ENCODE data around the gene TRAPPC2L. TPM values are rescaled to one million over a fixed set of nuclear protein-coding genes. Genes with fewer than 3 reads are reported as not detected.

Gene TRAPPC2L
- total and polyA plus RNA-seq, 2 experiments from 2014 or later, result 59.3 to 167 TPM

GRCh38 chr16:88891083-88891482 is 34.2 kb downstream of the TRAPPC2L start:
- Mint-ChIP-seq H3K4me3 (no peak overlapping the region), H3K9me3 (peaks cover 8% of the 10 kb centered on the region), H3K4me1 (peaks cover 2% of the 10 kb centered on the region; the same call in 1 of the 3 replicates), H3K36me3 (ENCODE audit: low read depth) (peaks cover 3% of the 10 kb centered on the region; the same call in 1 of the 3 replicates), H3K27me3 (ENCODE audit: insufficient read depth, low read depth, poor library complexity) (peaks cover 18% of the 10 kb centered on the region), H3K27ac (no peak overlapping the region)
- Histone ChIP-seq H3K27me3 (ENCODE audit: insufficient read depth) (no peaks in the 10 kb centered on the region), H3K27ac (ENCODE audit: low read depth) (no peak overlapping the region), H3F3A (replicated peaks; ENCODE audit: low read depth) (no peaks in the 10 kb centered on the region), H3K79me2 (replicated peaks; ENCODE audit: insufficient read depth) (no peaks in the 10 kb centered on the region), H3K36me3 (ENCODE audit: insufficient read depth) (no peaks in the 10 kb centered on the region), H2AFZ (no peak overlapping the region), H3K4me3 (no peak overlapping the region), H3K4me2 (no peak overlapping the region), H3K4me1 (ENCODE audit: insufficient read depth) (no peaks in the 10 kb centered on the region), H4K20me1 (replicated peaks; ENCODE audit: insufficient read depth) (no peaks in the 10 kb centered on the region), H3K9me2 (ENCODE audit: insufficient read depth) (no peaks in the 10 kb centered on the region)
- ATAC-seq (no peak), DNase-seq (ENCODE audit: low spot score) (no peak)
- no peak for TF ChIP-seq REST (IDR thresholded peaks at IDR 0.05; ENCODE audit: unreplicated experiment)
- no peak for TF ChIP-seq CREB1 (CRISPR knock-in tag; IDR thresholded peaks at IDR 0.05; ENCODE audit: low read depth)
- TF ChIP-seq ZNF114 (CRISPR knock-in tag; IDR thresholded peaks at IDR 0.05), result no peak

GRCh38 chr16:88892065-88892464 is 35.1 kb downstream of the TRAPPC2L start:
- Histone ChIP-seq H3K79me2 (replicated peaks; ENCODE audit: insufficient read depth) (no peaks in the 10 kb centered on the region), H3K27ac (ENCODE audit: low read depth) (no peak overlapping the region), H4K20me1 (replicated peaks; ENCODE audit: insufficient read depth) (no peaks in the 10 kb centered on the region), H3K4me1 (ENCODE audit: insufficient read depth) (no peaks in the 10 kb centered on the region), H2AFZ (no peak overlapping the region), H3K9me2 (ENCODE audit: insufficient read depth) (no peaks in the 10 kb centered on the region), H3K4me3 (no peak overlapping the region), H3F3A (replicated peaks; ENCODE audit: low read depth) (no peaks in the 10 kb centered on the region), H3K36me3 (ENCODE audit: insufficient read depth) (no peaks in the 10 kb centered on the region), H3K4me2 (no peak overlapping the region), H3K27me3 (ENCODE audit: insufficient read depth) (no peaks in the 10 kb centered on the region)
- no peak overlapping the region for H3K27ac Mint-ChIP-seq
- ATAC-seq (no peak), DNase-seq (ENCODE audit: low spot score) (no peak)
- no peak overlapping the region; the same call in 2 of the 3 replicates for H3K4me3 Mint-ChIP-seq
- H3K36me3 Mint-ChIP-seq (ENCODE audit: low read depth), result peaks cover 3% of the 10 kb centered on the region; the same call in 1 of the 3 replicates
- peaks cover 2% of the 10 kb centered on the region; the same call in 1 of the 3 replicates for H3K4me1 Mint-ChIP-seq
- peaks cover 8% of the 10 kb centered on the region for H3K9me3 Mint-ChIP-seq
- H3K27me3 Mint-ChIP-seq (ENCODE audit: insufficient read depth, low read depth, poor library complexity), result peaks cover 18% of the 10 kb centered on the region
- TF ChIP-seq NANOG (IDR thresholded peaks at IDR 0.05; ENCODE audit: borderline replicate concordance) (no peak), ETS1 (IDR thresholded peaks at IDR 0.05) (no peak), ZNF114 (CRISPR knock-in tag; IDR thresholded peaks at IDR 0.05) (no peak), EZH2 (IDR thresholded peaks at IDR 0.05; ENCODE audit: low read depth, unreplicated experiment) (no peak), ZNF462 (CRISPR knock-in tag; IDR thresholded peaks at IDR 0.05) (no peak)
